Measurements from ENCODE around the gene CMTM4.
A peak's percentile ranks its signal among the peaks of the same experiment; 100 is the strongest.

DNA sequence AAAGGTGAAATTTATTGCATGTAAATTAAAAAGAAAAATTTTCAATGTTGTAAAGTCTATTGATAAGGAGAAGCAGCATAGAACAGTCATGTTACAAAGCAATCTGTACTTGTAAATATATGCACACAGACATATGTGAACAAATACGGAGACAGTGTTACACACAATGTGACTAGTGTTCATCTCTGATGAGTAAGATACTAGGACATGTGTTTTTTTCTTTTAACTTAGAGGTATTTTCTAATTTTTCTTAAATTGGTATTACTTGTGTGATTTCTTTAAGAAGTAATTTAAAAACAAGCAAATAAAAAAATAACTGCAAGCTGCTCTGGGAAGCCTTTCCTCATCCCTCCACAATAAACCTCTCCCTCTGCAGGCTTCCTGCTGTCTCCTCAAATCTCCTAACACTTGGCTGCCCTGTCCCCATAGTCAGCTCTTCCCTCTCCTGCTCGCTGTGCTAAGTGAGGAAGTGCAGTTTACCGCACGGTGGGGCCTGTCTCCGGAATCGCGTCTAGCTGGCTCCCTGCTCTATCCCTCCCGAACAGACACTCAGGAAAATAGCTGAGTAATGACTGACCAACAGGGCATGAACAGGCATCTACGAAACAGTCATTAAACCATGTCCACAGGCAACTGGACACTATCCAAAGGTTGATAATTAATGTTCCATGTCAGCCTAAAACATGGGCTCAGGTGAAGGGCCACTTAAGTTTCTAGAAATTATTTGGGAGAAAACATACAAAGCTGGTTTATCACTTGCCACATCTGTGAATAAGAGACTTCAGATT lies 35.9 kb downstream of the CMTM4 start:
- TF ChIP-seq CTCF (IDR thresholded peaks at IDR 0.05) (peak in 7 of 12 donors; percentile 5 to 52 (median 33)), POLR2A (IDR thresholded peaks at IDR 0.05) (no peak)
